Measurements from ENCODE around the gene PGPEP1.
A peak's percentile ranks its signal among the peaks of the same experiment; 100 is the strongest.

The PGPEP1 gene

DNA sequence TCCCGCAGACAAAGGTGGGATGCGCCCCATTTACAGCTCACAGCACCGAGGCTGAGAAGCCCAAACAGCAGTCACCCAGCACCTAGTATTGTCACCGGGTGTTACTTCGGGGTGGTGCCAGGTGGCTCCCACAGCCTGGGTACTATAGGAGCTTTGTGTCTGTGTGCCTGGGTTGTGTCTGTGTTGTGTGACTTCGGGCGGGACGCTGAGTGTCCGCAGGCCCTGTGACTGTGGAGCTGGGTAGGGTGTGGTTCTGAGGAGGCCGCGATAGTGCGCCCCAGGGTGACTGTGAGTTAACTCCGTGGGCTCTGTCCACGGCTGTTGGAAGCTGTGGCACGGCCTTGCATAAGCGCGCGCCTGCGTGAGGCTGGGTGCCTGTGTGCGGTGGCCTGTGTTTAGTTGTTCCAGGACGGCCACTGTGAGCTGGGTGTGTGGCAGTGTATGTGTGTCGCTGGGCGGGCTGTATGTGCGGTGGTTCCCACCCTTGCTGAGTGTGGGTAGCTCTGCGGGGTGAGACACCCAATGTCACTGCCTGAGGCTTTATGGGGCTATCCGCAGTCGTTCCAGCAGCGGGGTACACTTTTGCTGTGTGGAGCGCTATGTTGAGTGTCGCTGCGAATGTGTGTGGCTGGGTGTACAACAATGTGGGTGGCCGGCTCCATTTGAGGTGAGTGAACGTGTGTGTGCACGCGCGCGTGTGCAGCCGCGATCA lies 78.2 kb downstream of the PGPEP1 start:
- peak in 1 of 14 donors; percentile 61 for DNase-seq

- peak in 11 of 14 donors; percentile 23 to 83 (median 51) for DNase-seq
Observed at GRCh38 chr19:18419195-18419698, 78.8 kb downstream of the PGPEP1 start, which contains the start of gene SSBP4. SSBP4 (plus strand) TSS chr19:18419398; CDS start chr19:18419649, 251 bp downstream.
